MCF 10A (cell line): ENCODE measurements around the gene KCMF1. TPM values are rescaled to one million over a fixed set of nuclear protein-coding genes. Genes with fewer than 3 reads are reported as not detected.

Experiments
- BruUV-seq: library from RNA; stranded (reverse); fragments of 400-500 nt; replicated peaks from 2 replicates; lab custom pipeline; 2021; lab: Mats Ljungman, UMichigan
- CTCF ChIA-PET: fragments of 300-600 bp; sonication (Branson Sonifier 250); formaldehyde crosslinking; extraction: SDS; loops from one replicate; lab custom pipeline; 2021; ENCODE audit warnings: antibody characterized with exemption, inconsistent platforms; lab: Yijun Ruan, JAX
- POLR2A ChIA-PET: fragments of 300-600, 350-650 bp; sonication (Branson Sonifier 250); formaldehyde crosslinking; extraction: SDS; loops from one replicate; lab custom pipeline; 2020; ENCODE audit warnings: antibody characterized with exemption, inconsistent platforms; lab: Yijun Ruan, JAX
- DNase-seq: peaks from one replicate; pipeline ENCODE4 v3.0.0-alpha.2; 2018; ENCODE audit not compliant: unreplicated experiment
- H3K27ac Mint-ChIP-seq: one replicate; pipeline ENCODE4 v1.8.0; 2022; ENCODE audit warnings: mild to moderate bottlenecking, low read depth, mixed read lengths; ENCODE audit not compliant: unreplicated experiment
- H3K27me3 Mint-ChIP-seq: one replicate; pipeline ENCODE4 v1.8.0; 2022; ENCODE audit warnings: mixed read lengths; ENCODE audit not compliant: insufficient read depth, unreplicated experiment
- H3K36me3 Mint-ChIP-seq: one replicate; pipeline ENCODE4 v1.8.0; 2022; ENCODE audit warnings: mild to moderate bottlenecking, moderate library complexity, mixed read lengths; ENCODE audit not compliant: insufficient read depth, unreplicated experiment
- H3K4me1 Mint-ChIP-seq: one replicate; pipeline ENCODE4 v1.8.0; 2022; ENCODE audit warnings: mixed read lengths; ENCODE audit not compliant: insufficient read depth, unreplicated experiment
- H3K4me3 Mint-ChIP-seq: one replicate; pipeline ENCODE4 v1.8.0; 2022; ENCODE audit warnings: mild to moderate bottlenecking, moderate library complexity, mixed read lengths; ENCODE audit not compliant: unreplicated experiment
- H3K9me3 Mint-ChIP-seq: one replicate; pipeline ENCODE4 v1.8.0; 2022; ENCODE audit warnings: mixed read lengths; ENCODE audit not compliant: unreplicated experiment
- CTCF ChIP-seq: fragments of 200-600 bp; IDR thresholded peaks from one replicate; pipeline ENCODE4 v1.8.0; 2022; ENCODE audit warnings: antibody characterized with exemption, mild to moderate bottlenecking; ENCODE audit not compliant: unreplicated experiment
- intact Hi-C: fragments of 100-400 bp; cut with micrococcal nuclease; formaldehyde crosslinking; loops from 2 replicates; pipeline ENCODE4 v1.14.1; 2022
- total RNA-seq: library from RNA; stranded (reverse); gene quantifications from 2 replicates; pipeline ENCODE4 v1.2.3, GENCODE V29; 2022

KCMF1 gene
- total RNA-seq, 1 experiment from 2014 or later: 170 TPM

- Mint-ChIP-seq H3K27ac (no peak overlapping the region), H3K4me1 (peaks cover 26% of the 10 kb centered on the region), H3K4me3 (no peak overlapping the region), H3K9me3 (no peaks in the 10 kb centered on the region), H3K36me3 (peaks cover 19% of the 10 kb centered on the region), H3K27me3 (no peaks in the 10 kb centered on the region)
- no peak for TF ChIP-seq CTCF
- no peak for DNase-seq
- intact Hi-C loops: loop anchor here (2.0 kb wide), 1 partner anchor 268 kb away; no protein-coding TSS in a partner anchor
- CTCF ChIA-PET: interaction anchor here (0.6 to 2.6 kb wide), 17 partner anchors 12 to 294 kb away, joined by 3 to 15 read pairs (median 5); no protein-coding TSS in a partner anchor
- POLR2A ChIA-PET: interaction anchor here (1.3 to 2.2 kb wide), 8 partner anchors 14 to 272 kb away, joined by 4 to 15 read pairs (median 8); partner anchors contain the start of gene KCMF1
- no TSS peak for BruUV-seq
Measured at GRCh38 chr2:85016446-85016845, 45.5 kb downstream of the KCMF1 start.

- Mint-ChIP-seq H3K4me1 (peaks cover 22% of the 10 kb centered on the region), H3K27ac (no peak overlapping the region), H3K9me3 (no peaks in the 10 kb centered on the region), H3K27me3 (no peaks in the 10 kb centered on the region), H3K36me3 (peaks cover 21% of the 10 kb centered on the region), H3K4me3 (no peak overlapping the region)
- no peak for DNase-seq
- ChIA-PET CTCF (interaction anchor here (0.5 to 2.6 kb wide), 25 partner anchors 9 to 1687 kb away, joined by 3 to 11 read pairs (median 4); no protein-coding TSS in a partner anchor), POLR2A (interaction anchor here (0.7 to 1.6 kb wide), 10 partner anchors 10 to 113 kb away, joined by 3 to 11 read pairs (median 4); partner anchors contain the start of genes KCMF1 and TMSB10)
- intact Hi-C loops: loop anchor here (2.0 kb wide), 1 partner anchor 267 kb away; no protein-coding TSS in a partner anchor
- peak; percentile 26 for TF ChIP-seq CTCF
- no TSS peak for BruUV-seq
Measured at GRCh38 chr2:85017411-85018048, 46.6 kb downstream of the KCMF1 start.

- DNase-seq: no peak
- no TSS peak for BruUV-seq
- intact Hi-C loops: no loop called here
- POLR2A ChIA-PET: interaction anchor here (0.7 to 1.6 kb wide), 10 partner anchors 9 to 113 kb away, joined by 3 to 11 read pairs (median 4); partner anchors contain the start of genes KCMF1 and TMSB10
- peaks cover 17% of the 10 kb centered on the region for H3K4me1 Mint-ChIP-seq
- no peak overlapping the region for H3K4me3 Mint-ChIP-seq
- no peak for TF ChIP-seq CTCF
- CTCF ChIA-PET: interaction anchor here (0.6 to 2.6 kb wide), 21 partner anchors 8 to 1687 kb away, joined by 3 to 11 read pairs (median 4); no protein-coding TSS in a partner anchor
- H3K27ac Mint-ChIP-seq: no peak overlapping the region
- H3K9me3 Mint-ChIP-seq: no peaks in the 10 kb centered on the region
- peaks cover 23% of the 10 kb centered on the region for H3K36me3 Mint-ChIP-seq
- no peaks in the 10 kb centered on the region for H3K27me3 Mint-ChIP-seq
Measured at GRCh38 chr2:85018049-85018447, 47.1 kb downstream of the KCMF1 start.

- no TSS peak for BruUV-seq
- Mint-ChIP-seq H3K9me3 (no peaks in the 10 kb centered on the region), H3K27me3 (no peaks in the 10 kb centered on the region), H3K4me3 (no peak overlapping the region), H3K36me3 (peaks cover 32% of the 10 kb centered on the region), H3K27ac (no peak overlapping the region), H3K4me1 (peaks cover 17% of the 10 kb centered on the region)
- no peak for DNase-seq
- POLR2A ChIA-PET: interaction anchor here (1.0 to 1.5 kb wide), 4 partner anchors 8 to 49 kb away, joined by 3 to 8 read pairs (median 3); no protein-coding TSS in a partner anchor
- intact Hi-C loops: no loop called here
- CTCF ChIA-PET: interaction anchor here (0.6 to 1.1 kb wide), 2 partner anchors 75 to 266 kb away, joined by 6 read pairs; no protein-coding TSS in a partner anchor
- TF ChIP-seq CTCF: no peak
Measured at GRCh38 chr2:85019121-85019520, 48.2 kb downstream of the KCMF1 start.
